ENCODE measurements around the gene CERCAM. TPM values are rescaled to one million over a fixed set of nuclear protein-coding genes. Genes with fewer than 3 reads are reported as not detected.

CERCAM gene
- total and polyA plus RNA-seq, 2 of the 4 experiments (the other 2 are of a cell fraction): 15.1 to 118 TPM

DNA sequence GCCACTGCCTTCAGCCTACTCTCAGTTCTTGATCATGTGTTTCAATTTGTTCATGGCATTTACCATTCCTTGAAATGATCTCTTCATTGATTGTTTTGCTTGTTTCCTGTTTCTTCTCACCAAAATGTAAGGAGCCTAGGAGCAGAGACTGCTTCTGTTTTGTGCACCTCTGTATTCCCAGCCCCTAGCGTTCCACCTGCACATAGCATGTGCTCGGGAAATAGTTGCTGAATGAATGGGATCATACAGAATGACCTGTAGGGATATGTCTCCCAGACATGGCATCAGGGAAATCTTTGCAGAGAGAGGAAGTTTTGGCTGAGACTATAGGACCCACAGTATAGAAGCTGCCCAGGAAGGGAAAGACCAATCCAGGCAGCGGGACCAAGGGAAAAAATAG lies 6.2 kb upstream of the CERCAM start:
- H4K91ac ChIP-seq (ENCODE audit: insufficient read depth, low read depth, low read length): no peak overlapping the region
- in situ Hi-C loops (cut with MboI; ENCODE audit: low sequenced_read_pairs): no loop called here

More for the DNA sequence above, 6.2 kb upstream of the CERCAM start:
- ATAC-seq (ENCODE audit: low read depth) (no peak), DNase-seq (no peak)
- CTCF ChIA-PET: no interaction called here
- Histone ChIP-seq H3K9me3 (ENCODE audit: control insufficient read depth, insufficient read depth, low read length) (no peaks in the 10 kb centered on the region), H3K18ac (ENCODE audit: low read depth, low read length) (no peak overlapping the region), H3K4me3 (ENCODE audit: insufficient read depth, low read depth, low read length) (no peak overlapping the region), H4K20me1 (ENCODE audit: insufficient read depth, low read length) (no peaks in the 10 kb centered on the region), H2AK9ac (replicated peaks; ENCODE audit: low read depth, low read length, poor library complexity) (peak overlapping the region; percentile 5), H2BK5ac (ENCODE audit: low read depth, low read length, poor library complexity, severe bottlenecking) (no peak overlapping the region), H3K4me1 (ENCODE audit: control insufficient read depth, insufficient read depth, low read length) (peaks cover 5% of the 10 kb centered on the region), H3K79me1 (ENCODE audit: low read depth in 1 of 2, low read length in 2 of 2) (no peaks in the 10 kb centered on the region), H3K9me1 (ENCODE audit: insufficient read depth, low read length) (no peaks in the 10 kb centered on the region), H3K14ac (replicated peaks; ENCODE audit: low read depth, low read length) (no peak overlapping the region), H2BK20ac (ENCODE audit: low read depth, low read length) (no peak overlapping the region), H3K36me3 (ENCODE audit: control insufficient read depth, insufficient read depth, low read length) (no peaks in the 10 kb centered on the region), H4K5ac (ENCODE audit: low read depth, low read length) (no peak overlapping the region), H2AK5ac (ENCODE audit: low read depth, low read length) (no peak overlapping the region), H2BK120ac (ENCODE audit: low read depth, low read length) (no peak overlapping the region), H3K4ac (ENCODE audit: low read depth, low read length) (no peak overlapping the region), H2BK15ac (ENCODE audit: low read depth, low read length) (no peak overlapping the region), H3K27ac (ENCODE audit: insufficient read depth, low read length) (no peak overlapping the region), H2AFZ (replicated peaks; ENCODE audit: low read length, poor library complexity) (peak overlapping the region; percentile 43), H3K4me2 (ENCODE audit: low read depth, low read length) (no peak overlapping the region), H3K56ac (ENCODE audit: extremely low read depth, insufficient read depth, low read length) (no peak overlapping the region), H3K9ac (ENCODE audit: low read depth, low read length) (no peak overlapping the region), H3K27me3 (ENCODE audit: control insufficient read depth, insufficient read depth, low read length) (peaks cover 25% of the 10 kb centered on the region), H4K8ac (ENCODE audit: low read depth in 2 of 2, low read length in 2 of 2) (no peak overlapping the region), H3K23ac (ENCODE audit: low read depth, low read length) (no peak overlapping the region)
- BruUV-seq (replicated peaks): no TSS peak
- 71% methylated on average over 2 of the region's 3 CpGs; no CpG with 5 or more reads in 1 of the 2 experiments for WGBS, 2 experiments (ENCODE audit: extremely low coverage in 2 of 2, insufficient read length in 1 of 2)
- dilution Hi-C loops (cut with HindIII; ENCODE audit: low sequenced_read_pairs, unreplicated experiment): no loop called here
- POLR2A ChIA-PET (ENCODE audit: unreplicated experiment): no interaction called here
- intact Hi-C loops (cut with micrococcal nuclease): no loop called here
- TF ChIP-seq, protein P1, sequence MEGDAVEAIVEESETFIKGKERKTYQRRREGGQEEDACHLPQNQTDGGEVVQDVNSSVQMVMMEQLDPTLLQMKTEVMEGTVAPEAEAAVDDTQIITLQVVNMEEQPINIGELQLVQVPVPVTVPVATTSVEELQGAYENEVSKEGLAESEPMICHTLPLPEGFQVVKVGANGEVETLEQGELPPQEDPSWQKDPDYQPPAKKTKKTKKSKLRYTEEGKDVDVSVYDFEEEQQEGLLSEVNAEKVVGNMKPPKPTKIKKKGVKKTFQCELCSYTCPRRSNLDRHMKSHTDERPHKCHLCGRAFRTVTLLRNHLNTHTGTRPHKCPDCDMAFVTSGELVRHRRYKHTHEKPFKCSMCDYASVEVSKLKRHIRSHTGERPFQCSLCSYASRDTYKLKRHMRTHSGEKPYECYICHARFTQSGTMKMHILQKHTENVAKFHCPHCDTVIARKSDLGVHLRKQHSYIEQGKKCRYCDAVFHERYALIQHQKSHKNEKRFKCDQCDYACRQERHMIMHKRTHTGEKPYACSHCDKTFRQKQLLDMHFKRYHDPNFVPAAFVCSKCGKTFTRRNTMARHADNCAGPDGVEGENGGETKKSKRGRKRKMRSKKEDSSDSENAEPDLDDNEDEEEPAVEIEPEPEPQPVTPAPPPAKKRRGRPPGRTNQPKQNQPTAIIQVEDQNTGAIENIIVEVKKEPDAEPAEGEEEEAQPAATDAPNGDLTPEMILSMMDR (conservative IDR thresholded peaks at IDR 0.05; ENCODE audit: low read depth, low read length): peak; percentile 11; the same call in 1 of the 2 replicates
- TF ChIP-seq RCOR1 (IDR thresholded peaks at IDR 0.05; ENCODE audit: insufficient replicate concordance, low read length): no peak

All from IMR-90 (cell line).